Vagina (tissue), 2 donors: ENCODE results near the gene CDK16.

ENCODE experiments used
- POLR2A ChIP-seq, 2 donors: fragments of 450-650 bp; IDR thresholded peaks; one replicate each; pipeline ENCODE4 v1.6.1; 2017; ENCODE audit warnings: antibody characterized with exemption in 2 of 2, mild to moderate bottlenecking in 2 of 2, moderate library complexity in 2 of 2
- POLR2AphosphoS5 ChIP-seq, 2 donors: sonication (generic); formaldehyde crosslinking; IDR thresholded peaks; one replicate each; pipeline ENCODE4 v1.9.0; 2017; ENCODE audit warnings: antibody characterized with exemption in 2 of 2, mild to moderate bottlenecking in 2 of 2, low read depth in 1 of 2; ENCODE audit not compliant: insufficient read depth in 1 of 2
- TF ChIP-seq, protein P1 (sequence below), 3 experiments: fragments of 450-650 bp in 2 of 3; fragments of 200-600 bp in 1 of 3; sonication (generic) in 1 of 3; IDR thresholded peaks; one replicate each; pipeline ENCODE4 v1.5.1; 2017 to 2019; ENCODE audit warnings: antibody characterized with exemption in 3 of 3, mild to moderate bottlenecking in 2 of 3, moderate library complexity in 2 of 3

DNA sequence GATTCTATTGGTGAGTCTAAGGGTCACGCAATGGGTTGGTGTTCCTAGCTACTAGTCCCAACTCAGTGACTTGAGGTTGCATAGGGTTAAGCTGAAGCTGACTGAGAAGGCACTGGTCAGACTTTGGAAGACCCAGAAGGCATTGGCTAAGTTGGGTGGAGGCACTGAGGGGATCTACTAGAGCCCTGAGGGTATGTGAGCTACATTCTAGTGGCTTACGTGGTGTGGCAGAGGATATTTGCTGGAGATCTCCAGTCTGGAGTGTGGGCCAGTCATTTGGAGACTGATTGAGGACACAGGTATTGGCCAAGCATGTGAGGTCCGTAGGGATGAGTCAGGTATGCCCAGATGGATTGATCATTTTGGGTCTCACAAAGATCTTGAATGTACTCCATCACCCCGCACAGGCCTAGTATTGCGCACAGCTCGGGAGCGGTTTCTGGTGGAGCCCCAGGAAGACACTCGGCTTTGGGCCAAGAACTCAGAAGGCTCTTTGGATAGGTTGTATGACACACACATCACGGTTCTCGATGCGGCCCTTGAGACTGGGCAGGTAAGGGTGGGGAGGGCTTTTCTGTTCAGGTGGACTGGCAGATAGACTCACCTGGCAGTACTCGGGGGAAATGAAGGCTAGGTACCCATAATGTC, 21.5 kb downstream of the CDK16 start:
- TF ChIP-seq, protein P1, sequence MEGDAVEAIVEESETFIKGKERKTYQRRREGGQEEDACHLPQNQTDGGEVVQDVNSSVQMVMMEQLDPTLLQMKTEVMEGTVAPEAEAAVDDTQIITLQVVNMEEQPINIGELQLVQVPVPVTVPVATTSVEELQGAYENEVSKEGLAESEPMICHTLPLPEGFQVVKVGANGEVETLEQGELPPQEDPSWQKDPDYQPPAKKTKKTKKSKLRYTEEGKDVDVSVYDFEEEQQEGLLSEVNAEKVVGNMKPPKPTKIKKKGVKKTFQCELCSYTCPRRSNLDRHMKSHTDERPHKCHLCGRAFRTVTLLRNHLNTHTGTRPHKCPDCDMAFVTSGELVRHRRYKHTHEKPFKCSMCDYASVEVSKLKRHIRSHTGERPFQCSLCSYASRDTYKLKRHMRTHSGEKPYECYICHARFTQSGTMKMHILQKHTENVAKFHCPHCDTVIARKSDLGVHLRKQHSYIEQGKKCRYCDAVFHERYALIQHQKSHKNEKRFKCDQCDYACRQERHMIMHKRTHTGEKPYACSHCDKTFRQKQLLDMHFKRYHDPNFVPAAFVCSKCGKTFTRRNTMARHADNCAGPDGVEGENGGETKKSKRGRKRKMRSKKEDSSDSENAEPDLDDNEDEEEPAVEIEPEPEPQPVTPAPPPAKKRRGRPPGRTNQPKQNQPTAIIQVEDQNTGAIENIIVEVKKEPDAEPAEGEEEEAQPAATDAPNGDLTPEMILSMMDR (IDR thresholded peaks at IDR 0.05): no peak
- no peak for TF ChIP-seq POLR2AphosphoS5 (IDR thresholded peaks at IDR 0.05; ENCODE audit: insufficient read depth in 1 of 2, low read depth in 1 of 2)
- TF ChIP-seq POLR2A (IDR thresholded peaks at IDR 0.05): no peak
